AG20443 (cell line): ENCODE measurements around the gene CRK.
"Not testable (repeated sequence)": the region's sequence is repeated elsewhere in the genome, so short reads cannot be mapped to it uniquely, and the experiment has no call there.

Source experiments
- DNase-seq: peaks from one replicate; pipeline ENCODE4 v3.0.0; 2012; ENCODE audit warnings: low spot score, mixed read lengths

Gene CRK

DNA sequence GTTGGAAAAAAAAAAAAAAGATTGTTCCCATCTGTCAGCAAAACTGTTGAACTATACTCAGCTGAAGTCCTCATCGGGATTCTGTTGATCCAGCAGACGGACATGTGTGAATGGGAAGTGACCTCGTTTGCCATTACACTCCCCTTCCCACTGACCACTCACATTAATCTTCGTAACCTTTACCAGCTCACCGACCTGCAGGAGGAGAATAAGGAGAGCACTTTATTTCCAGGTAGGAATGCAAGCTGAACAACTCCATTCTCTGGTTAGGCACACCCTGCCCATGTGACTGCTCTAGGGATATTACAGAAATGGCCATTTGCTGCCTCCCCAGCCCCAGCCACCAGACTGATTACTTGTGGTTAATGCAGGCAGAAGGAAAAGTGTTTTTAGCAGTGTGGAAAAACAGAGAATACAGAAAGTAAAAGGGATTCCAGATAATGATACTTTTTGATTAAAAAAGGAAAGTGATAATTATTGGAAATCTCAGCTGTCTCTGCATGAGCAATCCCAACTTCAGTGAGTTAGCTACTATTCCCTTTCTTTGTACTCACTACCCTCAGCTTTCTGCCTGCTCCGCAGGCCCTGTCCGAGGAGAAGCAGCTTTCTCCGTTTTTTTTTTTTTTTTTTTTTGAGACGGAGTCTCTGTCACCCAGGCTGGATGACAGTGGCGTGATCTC lies 32.4 kb downstream of the CRK start:
- no peak for DNase-seq

GRCh38 chr17:1422885-1423284 lies 33.1 kb downstream of the CRK start:
- DNase-seq, result peak; percentile 85

DNA sequence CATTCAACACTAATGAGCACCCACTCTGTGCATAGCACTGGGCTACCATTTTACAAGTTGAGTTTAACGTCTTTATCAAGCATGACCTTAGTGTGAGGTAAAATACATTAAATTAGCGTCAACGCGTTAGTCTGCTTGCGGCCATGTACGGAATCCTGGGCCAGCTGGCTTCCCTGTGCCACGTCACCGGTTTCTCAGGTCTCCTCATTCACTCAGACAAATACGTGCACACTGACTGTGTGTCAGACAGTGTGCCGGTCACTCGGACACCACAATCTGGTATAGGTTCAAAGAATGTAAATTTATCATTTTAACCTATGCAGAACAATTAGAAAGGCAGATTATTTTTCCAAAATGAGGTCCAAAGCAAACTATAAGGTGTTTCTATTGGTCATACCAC lies 34.6 kb downstream of the CRK start:
- DNase-seq, result no peak

GRCh38 chr17:1420981-1421380 lies 35.1 kb downstream of the CRK start:
- no peak for DNase-seq

- no peak for DNase-seq
Observed at GRCh38 chr17:1420163-1420562, 35.9 kb downstream of the CRK start.

DNA sequence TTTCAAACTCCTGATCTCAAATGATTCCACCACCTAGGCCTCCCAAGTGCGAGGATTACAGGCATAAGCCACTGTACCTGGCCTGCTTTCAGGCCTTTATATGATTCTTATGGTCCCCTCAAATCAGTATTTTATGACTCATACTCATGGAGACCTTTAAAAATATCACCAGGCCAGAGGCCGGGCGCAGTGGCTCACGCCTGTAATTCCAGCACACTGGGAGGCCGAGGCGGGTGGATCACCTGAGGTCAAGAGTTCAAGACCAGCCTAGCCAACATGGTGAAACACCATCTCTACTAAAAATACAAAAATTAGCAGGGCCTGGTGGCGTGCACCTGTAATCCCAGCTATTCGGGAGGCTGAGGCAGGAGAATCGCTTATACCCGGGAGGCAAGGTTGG lies 37.6 kb downstream of the CRK start:
- not testable (repeated sequence) for DNase-seq

- no peak for DNase-seq
Observed at GRCh38 chr17:1416414-1416813, 39.6 kb downstream of the CRK start.

GRCh38 chr17:1414634-1415033 lies 41.4 kb downstream of the CRK start:
- no peak for DNase-seq

GRCh38 chr17:1414001-1414574 lies 41.9 kb downstream of the CRK start:
- no peak for DNase-seq

DNA sequence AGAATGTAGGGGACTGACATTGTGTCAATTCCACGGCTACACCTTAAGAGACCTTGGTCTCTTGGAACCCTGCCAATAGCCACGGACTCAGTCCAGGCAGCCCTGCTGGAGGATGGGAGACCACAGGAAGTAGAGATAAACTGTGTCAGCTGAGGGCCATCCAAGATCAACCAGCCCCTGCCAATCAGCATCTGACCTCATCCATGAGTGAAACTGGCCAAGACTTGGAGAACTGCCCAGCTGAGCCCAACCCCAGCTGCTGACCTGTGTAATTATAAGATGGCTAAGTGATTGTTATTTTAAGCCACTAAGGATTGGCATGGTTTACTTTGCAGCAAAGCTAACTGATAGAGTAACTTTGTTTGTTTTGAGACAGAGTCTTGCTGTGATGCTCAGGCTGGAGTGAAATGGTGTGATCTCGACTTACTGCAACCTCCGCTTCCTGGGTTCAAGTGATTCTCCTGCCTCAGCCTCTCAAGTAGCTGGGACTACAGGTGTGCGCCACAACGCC lies 42.7 kb downstream of the CRK start:
- DNase-seq, result peak; percentile 63

GRCh38 chr17:1412185-1413110 lies 43.6 kb downstream of the CRK start:
- no peak for DNase-seq

DNA sequence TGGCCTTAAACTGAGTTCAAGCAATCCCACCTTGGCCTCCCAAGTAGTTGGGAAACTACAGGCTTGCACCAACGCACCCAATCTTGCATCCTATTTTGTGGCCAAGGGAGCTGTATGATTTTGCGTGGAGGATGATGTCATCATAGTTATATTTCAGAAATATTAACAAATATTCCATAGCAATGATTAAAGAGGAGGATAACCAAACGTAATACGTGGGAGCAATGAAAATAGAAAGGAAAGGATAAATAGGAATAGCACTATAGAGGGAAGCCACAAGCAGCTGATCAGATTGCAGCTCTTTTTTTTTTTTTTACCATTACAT lies 53.8 kb downstream of the CRK start:
- no peak for DNase-seq

DNA sequence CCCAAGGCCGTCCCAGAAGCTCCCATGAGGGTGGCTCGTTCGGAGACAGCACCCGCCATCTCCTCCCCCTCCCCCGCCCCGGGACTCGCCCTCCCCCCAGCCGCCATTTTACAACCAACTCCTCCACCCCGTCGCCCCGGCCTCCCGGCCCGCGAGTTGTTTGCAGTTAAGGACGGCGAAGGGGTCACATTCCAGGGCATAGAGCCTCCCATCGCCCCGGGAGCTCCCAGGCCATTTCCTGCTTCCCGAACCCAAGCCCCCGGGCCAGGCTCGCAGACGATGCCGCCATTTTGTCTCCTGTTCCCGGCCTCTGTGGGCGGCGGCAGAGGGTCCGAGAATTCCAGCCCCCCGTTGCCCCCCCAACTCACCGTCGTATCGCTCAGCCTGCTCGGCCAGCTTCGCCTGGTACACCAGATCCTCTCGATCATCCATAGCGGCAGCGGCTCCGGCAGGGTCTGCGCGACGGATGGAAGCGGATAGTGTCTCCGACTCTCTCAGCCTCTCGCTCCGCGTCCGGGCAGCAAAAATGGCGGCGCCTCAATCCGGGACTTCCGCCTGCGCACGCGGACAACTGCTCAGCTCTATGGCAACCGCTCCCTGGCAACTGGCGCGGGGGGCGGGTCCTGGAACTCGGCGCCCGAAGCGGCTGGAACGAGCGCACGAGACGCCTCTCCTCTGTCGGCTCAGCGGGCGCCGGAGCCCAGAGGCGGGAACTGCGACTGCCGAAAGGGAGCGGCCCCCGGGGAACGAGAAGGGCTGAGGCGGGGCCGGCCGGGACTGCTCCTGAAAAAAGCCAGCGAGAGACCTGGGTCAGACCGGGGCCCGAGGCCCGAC lies 56.1 kb downstream of the CRK start, which contains the start of gene YWHAE:
Gene YWHAE (minus strand): TSS at position 544 of the 834 bp plus-strand sequence. CDS start 112 bp downstream, at position 432.
- peak; percentile 97 for DNase-seq

GRCh38 chr17:1398931-1399678 lies 56.9 kb downstream of the CRK start:
- DNase-seq, result peak; percentile 36

DNA sequence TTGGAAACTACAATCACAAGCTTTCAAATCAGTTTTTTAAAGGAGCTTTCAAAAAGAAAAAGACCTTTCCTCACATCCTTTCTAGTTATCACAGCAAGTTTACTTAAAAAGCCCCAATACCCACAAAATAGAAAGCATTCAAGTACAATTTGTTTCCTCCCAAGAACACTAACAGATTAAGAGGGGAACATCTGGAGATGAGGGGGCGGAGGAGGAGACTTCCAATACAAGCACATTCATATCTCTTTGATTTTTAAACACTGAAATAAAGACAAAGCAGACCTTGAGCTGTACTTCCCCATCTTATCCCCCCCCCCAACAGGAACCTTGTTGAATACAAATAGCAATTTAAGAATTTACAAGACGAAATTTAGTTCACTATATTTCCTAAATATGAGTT lies 58.0 kb downstream of the CRK start:
- no peak for DNase-seq

- DNase-seq, result not testable (repeated sequence)
Observed at GRCh38 chr17:1395876-1396665, 60.0 kb downstream of the CRK start.

- no peak for DNase-seq
Observed at GRCh38 chr17:1391577-1391976, 64.5 kb downstream of the CRK start.

- DNase-seq, result peak; percentile 23
Observed at GRCh38 chr17:1390432-1391367, 65.3 kb downstream of the CRK start.
